Neuronal stem cell (in vitro differentiated cells): ENCODE measurements around the gene ANKH.

Experiments
- DNase-seq: peaks from one replicate; pipeline ENCODE4 v3.0.0-alpha.2; 2013; ENCODE audit warnings: low spot score
- H2AFZ ChIP-seq: one replicate; pipeline ENCODE4 v1.6.1; 2013; ENCODE audit warnings: mild to moderate bottlenecking, low read length, inconsistent platforms
- H2AK5ac ChIP-seq: 2 replicates; pipeline ENCODE4 v1.6.1; 2013; ENCODE audit warnings: low read depth, mild to moderate bottlenecking, inconsistent platforms, low read length, moderate library complexity, mixed read lengths
- H2BK120ac ChIP-seq: 2 replicates; pipeline ENCODE4 v1.6.1; 2013; ENCODE audit warnings: low read depth, mild to moderate bottlenecking, inconsistent platforms, low read length, moderate library complexity, mixed read lengths
- H2BK12ac ChIP-seq: one replicate; pipeline ENCODE4 v1.6.1; 2013; ENCODE audit warnings: low read length, inconsistent platforms
- H2BK15ac ChIP-seq: 2 replicates; pipeline ENCODE4 v1.6.1; 2013; ENCODE audit warnings: mild to moderate bottlenecking, low read length, inconsistent platforms, mixed read lengths
- H2BK5ac ChIP-seq: one replicate; pipeline ENCODE4 v1.6.1; 2013; ENCODE audit warnings: inconsistent platforms, mild to moderate bottlenecking, low read length, moderate library complexity
- H3K14ac ChIP-seq: one replicate; pipeline ENCODE4 v1.6.1; 2013; ENCODE audit warnings: low read length, inconsistent platforms
- H3K18ac ChIP-seq: 2 replicates; pipeline ENCODE4 v1.6.1; 2013; ENCODE audit warnings: low read length, inconsistent platforms
- H3K23ac ChIP-seq: 2 replicates; pipeline ENCODE4 v1.6.1; 2013; ENCODE audit warnings: low read depth, mild to moderate bottlenecking, mixed read lengths, low read length, inconsistent platforms; ENCODE audit not compliant: poor library complexity
- H3K27ac ChIP-seq: replicated peaks from 3 replicates; pipeline ENCODE4 v1.5.1; 2013; ENCODE audit warnings: low read length, inconsistent platforms
- H3K27me3 ChIP-seq, 3 experiments: 2 replicates each; pipeline ENCODE4 v1.6.1; 2013; ENCODE audit warnings: low read length in 3 of 3, mild to moderate bottlenecking in 2 of 3, inconsistent platforms in 1 of 3, low read depth in 1 of 3, mixed read lengths in 1 of 3, moderate library complexity in 1 of 3; ENCODE audit not compliant: control insufficient read depth in 3 of 3, insufficient read depth in 3 of 3
- H3K36me3 ChIP-seq, 2 donors: replicated peaks in 1 of 2; 2 replicates each; pipeline ENCODE4 v1.6.1; 2013; ENCODE audit warnings: low read length in 2 of 2; ENCODE audit not compliant: control insufficient read depth in 2 of 2, insufficient read depth in 2 of 2
- H3K4ac ChIP-seq: 2 replicates; pipeline ENCODE4 v1.6.1; 2013; ENCODE audit warnings: inconsistent platforms, mild to moderate bottlenecking, low read length, moderate library complexity
- H3K4me1 ChIP-seq, 2 donors: 1 replicate in 1 of 2; 2 replicates in 1 of 2; pipeline ENCODE4 v1.6.1; 2013; ENCODE audit warnings: low read length in 2 of 2, low read depth in 1 of 2; ENCODE audit not compliant: control insufficient read depth in 2 of 2, insufficient read depth in 1 of 2
- H3K4me2 ChIP-seq: one replicate; pipeline ENCODE4 v1.6.1; 2013; ENCODE audit warnings: mild to moderate bottlenecking, low read length, inconsistent platforms; ENCODE audit not compliant: insufficient read depth, poor library complexity, severe bottlenecking
- H3K4me3 ChIP-seq, 2 donors: 2 replicates each; pipeline ENCODE4 v1.5.1; 2013; ENCODE audit warnings: low read length in 2 of 2, mild to moderate bottlenecking in 2 of 2, inconsistent platforms in 1 of 2, moderate library complexity in 1 of 2
- H3K79me1 ChIP-seq: one replicate; pipeline ENCODE4 v1.6.1; 2013; ENCODE audit warnings: low read depth, mild to moderate bottlenecking, inconsistent platforms, low read length, moderate library complexity
- H3K9ac ChIP-seq: one replicate; pipeline ENCODE4 v1.6.1; 2013; ENCODE audit warnings: mild to moderate bottlenecking, low read depth, low read length, inconsistent platforms; ENCODE audit not compliant: poor library complexity
- H3K9me3 ChIP-seq, 2 donors: replicated peaks in 1 of 2; 2 replicates each; pipeline versions ENCODE3 to v1.6.1; 2013; ENCODE audit warnings: low read length in 2 of 2, mild to moderate bottlenecking in 2 of 2, inconsistent platforms in 1 of 2, low read depth in 1 of 2, mixed read lengths in 1 of 2, moderate library complexity in 1 of 2; ENCODE audit not compliant: control insufficient read depth in 2 of 2, insufficient read depth in 1 of 2
- H4K8ac ChIP-seq: one replicate; pipeline ENCODE4 v1.6.1; 2013; ENCODE audit warnings: low read depth, mild to moderate bottlenecking, inconsistent platforms, low read length, moderate library complexity
- H4K91ac ChIP-seq: one replicate; pipeline ENCODE4 v1.6.1; 2013; ENCODE audit warnings: low read length, low read depth, mild to moderate bottlenecking, inconsistent platforms; ENCODE audit not compliant: poor library complexity
- WGBS, 2 donors: extraction: QIAGEN DNeasy Blood & Tissue Kit; methylation state at CpG; one replicate each; pipeline ENCODE4 v1.1.7; 2013; ENCODE audit warnings: missing lambda C conversion rate in 2 of 2, mixed read lengths in 1 of 2; ENCODE audit not compliant: insufficient read length in 2 of 2, insufficient replicate concordance in 1 of 2; ENCODE audit errors: extremely low coverage in 2 of 2; 5-methylcytosine and 5-hydroxymethylcytosine counted together

ANKH gene

GRCh38 chr5:14743601-14744295 is 127.8 kb downstream of the ANKH start:
- H2BK12ac ChIP-seq, result no peak overlapping the region
- H3K4me3 ChIP-seq, result no peak overlapping the region
- H4K8ac ChIP-seq, result no peak overlapping the region
- peaks cover 0 to 5% of the 10 kb centered on the region in 2 donors for H3K9me3 ChIP-seq
- H3K36me3 ChIP-seq, result peaks cover 0 to 14% of the 10 kb centered on the region in 2 donors
- H3K27ac ChIP-seq, result no peak overlapping the region
- H2BK15ac ChIP-seq, result no peak overlapping the region
- peaks cover 6 to 18% of the 10 kb centered on the region in 2 donors for H3K4me1 ChIP-seq
- no CpG with 5 or more reads among the region's 6 CpGs for WGBS, 2 donors
- no peak overlapping the region for H4K91ac ChIP-seq
- no peak overlapping the region for H3K4me2 ChIP-seq
- no peak overlapping the region for H2AFZ ChIP-seq
- no peak for DNase-seq
- H3K23ac ChIP-seq, result no peak overlapping the region
- no peak overlapping the region for H2BK120ac ChIP-seq
- H3K18ac ChIP-seq, result no peak overlapping the region
- no peak overlapping the region for H2AK5ac ChIP-seq
- H2BK5ac ChIP-seq, result no peak overlapping the region
- H3K9ac ChIP-seq, result no peak overlapping the region
- H3K79me1 ChIP-seq, result no peaks in the 10 kb centered on the region
- no peak overlapping the region for H3K4ac ChIP-seq
- no peaks in the 10 kb centered on the region for H3K27me3 ChIP-seq
- H3K14ac ChIP-seq, result no peak overlapping the region

GRCh38 chr5:14742498-14742897 is 129.1 kb downstream of the ANKH start:
- H3K4me1 ChIP-seq, result peaks cover 9 to 18% of the 10 kb centered on the region in 2 donors
- peak overlapping the region; percentile 1 for H2BK15ac ChIP-seq
- no peak overlapping the region for H4K8ac ChIP-seq
- H3K4ac ChIP-seq, result no peak overlapping the region
- no peak overlapping the region for H2BK120ac ChIP-seq
- no peak for DNase-seq
- H3K4me3 ChIP-seq, result no peak overlapping the region
- no peak overlapping the region for H2BK5ac ChIP-seq
- no peak overlapping the region for H4K91ac ChIP-seq
- no peak overlapping the region for H2BK12ac ChIP-seq
- H2AK5ac ChIP-seq, result peak overlapping the region; percentile 15
- H3K79me1 ChIP-seq, result no peaks in the 10 kb centered on the region
- H3K14ac ChIP-seq, result no peak overlapping the region
- peak overlapping the region; percentile 6 for H3K27ac ChIP-seq
- H3K36me3 ChIP-seq, result peaks cover 0 to 10% of the 10 kb centered on the region in 2 donors
- peak overlapping the region; percentile 69 for H3K18ac ChIP-seq
- peaks cover 0 to 5% of the 10 kb centered on the region in 2 donors for H3K9me3 ChIP-seq
- no CpG with 5 or more reads among the region's 9 CpGs for WGBS, 2 donors
- no peak overlapping the region for H3K4me2 ChIP-seq
- H2AFZ ChIP-seq, result no peak overlapping the region
- no peak overlapping the region for H3K9ac ChIP-seq
- no peaks in the 10 kb centered on the region for H3K27me3 ChIP-seq
- no peak overlapping the region for H3K23ac ChIP-seq

GRCh38 chr5:14741801-14742440 is 129.7 kb downstream of the ANKH start:
- no peak overlapping the region for H3K14ac ChIP-seq
- no peaks in the 10 kb centered on the region for H3K79me1 ChIP-seq
- H2BK12ac ChIP-seq, result no peak overlapping the region
- H3K4ac ChIP-seq, result no peak overlapping the region
- no peak overlapping the region for H3K27ac ChIP-seq
- H3K27me3 ChIP-seq, result no peaks in the 10 kb centered on the region
- peaks cover 9 to 18% of the 10 kb centered on the region in 2 donors for H3K4me1 ChIP-seq
- no peak overlapping the region for H2BK5ac ChIP-seq
- no peak overlapping the region for H2AFZ ChIP-seq
- H3K9me3 ChIP-seq, result peaks cover 0 to 5% of the 10 kb centered on the region in 2 donors
- no peak overlapping the region for H3K23ac ChIP-seq
- DNase-seq, result no peak
- no peak overlapping the region for H3K4me3 ChIP-seq
- H3K9ac ChIP-seq, result no peak overlapping the region
- H3K18ac ChIP-seq, result peak overlapping the region; percentile 69
- peaks cover 0 to 10% of the 10 kb centered on the region in 2 donors for H3K36me3 ChIP-seq
- H2BK15ac ChIP-seq, result peak overlapping the region; percentile 1
- no peak overlapping the region for H4K8ac ChIP-seq
- no peak overlapping the region for H3K4me2 ChIP-seq
- H2AK5ac ChIP-seq, result no peak overlapping the region
- no peak overlapping the region for H2BK120ac ChIP-seq
- no peak overlapping the region for H4K91ac ChIP-seq
- no CpG with 5 or more reads among the region's 11 CpGs for WGBS, 2 donors

GRCh38 chr5:14741131-14741530 is 130.4 kb downstream of the ANKH start:
- no peaks in the 10 kb centered on the region for H3K79me1 ChIP-seq
- no peaks in the 10 kb centered on the region for H3K27me3 ChIP-seq
- WGBS, 2 donors, result no CpG with 5 or more reads among the region's 13 CpGs
- H3K9ac ChIP-seq, result no peak overlapping the region
- H3K4me1 ChIP-seq, result peaks cover 9 to 18% of the 10 kb centered on the region in 2 donors
- no peak overlapping the region for H3K4me3 ChIP-seq
- H3K14ac ChIP-seq, result no peak overlapping the region
- DNase-seq, result no peak
- H2AK5ac ChIP-seq, result no peak overlapping the region
- no peak overlapping the region for H2AFZ ChIP-seq
- H3K23ac ChIP-seq, result no peak overlapping the region
- no peak overlapping the region for H2BK12ac ChIP-seq
- H4K91ac ChIP-seq, result no peak overlapping the region
- H3K18ac ChIP-seq, result no peak overlapping the region
- H2BK15ac ChIP-seq, result no peak overlapping the region
- peaks cover 0 to 10% of the 10 kb centered on the region in 2 donors for H3K36me3 ChIP-seq
- H3K9me3 ChIP-seq, result peaks cover 0 to 5% of the 10 kb centered on the region in 2 donors
- H2BK5ac ChIP-seq, result no peak overlapping the region
- H3K4me2 ChIP-seq, result no peak overlapping the region
- H4K8ac ChIP-seq, result no peak overlapping the region
- no peak overlapping the region for H3K27ac ChIP-seq
- H2BK120ac ChIP-seq, result no peak overlapping the region
- no peak overlapping the region for H3K4ac ChIP-seq
